WTC11 (cell line): ENCODE measurements around the gene FIGNL2. TPM values are rescaled to one million over a fixed set of nuclear protein-coding genes. Genes with fewer than 3 reads are reported as not detected.

Experiments
- ATAC-seq: fragments of 200-7000 bp; cut with Tn5 transposase; 2 replicates; pipeline ENCODE4 v1.10.0; 2021; ENCODE audit warnings: mild to moderate bottlenecking, moderate library complexity
- CTCF ChIA-PET: fragments of 300-600 bp; sonication (Branson Sonifier 250); formaldehyde crosslinking; loops from one replicate; lab custom pipeline; 2021; ENCODE audit warnings: antibody characterized with exemption; lab: Charles Lee
- POLR2A ChIA-PET: fragments of 350-600 bp; sonication (Branson Sonifier 250); formaldehyde crosslinking; loops from one replicate; lab custom pipeline; 2021; ENCODE audit warnings: antibody characterized with exemption; lab: Charles Lee
- DNase-seq: peaks from one replicate; pipeline ENCODE4 v3.0.0; 2021; ENCODE audit warnings: low spot score
- H3K27ac Mint-ChIP-seq: 2 replicates; pipeline ENCODE4 v1.8.0; 2021; ENCODE audit warnings: mixed read lengths
- H3K27me3 Mint-ChIP-seq: 2 replicates; pipeline ENCODE4 v1.8.0; 2021; ENCODE audit warnings: low read depth, mild to moderate bottlenecking, moderate library complexity, mixed read lengths
- H3K36me3 Mint-ChIP-seq: 2 replicates; pipeline ENCODE4 v1.8.0; 2021; ENCODE audit warnings: mixed read lengths
- H3K4me1 Mint-ChIP-seq: 2 replicates; pipeline ENCODE4 v1.8.0; 2022; ENCODE audit warnings: mixed read lengths
- H3K4me3 Mint-ChIP-seq: 2 replicates; pipeline ENCODE4 v1.8.0; 2021; ENCODE audit warnings: mild to moderate bottlenecking, moderate library complexity, mixed read lengths
- H3K9me3 Mint-ChIP-seq: 2 replicates; pipeline ENCODE4 v1.8.0; 2021; ENCODE audit warnings: mixed read lengths
- ATF2 ChIP-seq: sonication (generic); formaldehyde crosslinking; IDR thresholded peaks from 2 replicates; pipeline ENCODE4 v1.8.1; 2022; ENCODE audit warnings: low read depth, missing genetic modification reagents, borderline replicate concordance
- CREB1 ChIP-seq: sonication (generic); formaldehyde crosslinking; IDR thresholded peaks from 2 replicates; pipeline ENCODE4 v1.8.0; 2023; ENCODE audit warnings: mild to moderate bottlenecking, missing genetic modification reagents
- CTCF ChIP-seq: fragments of 200-600 bp; IDR thresholded peaks from 2 replicates; pipeline ENCODE4 v1.8.0; 2022; ENCODE audit warnings: antibody characterized with exemption
- E2F5 ChIP-seq: sonication (generic); formaldehyde crosslinking; IDR thresholded peaks from 2 replicates; pipeline ENCODE4 v1.8.1; 2022; ENCODE audit warnings: mild to moderate bottlenecking, moderate library complexity, missing genetic modification reagents
- ESRRA ChIP-seq: sonication (generic); formaldehyde crosslinking; IDR thresholded peaks from 2 replicates; pipeline ENCODE4 v1.8.1; 2022; ENCODE audit warnings: mild to moderate bottlenecking, missing genetic modification reagents, borderline replicate concordance
- FOXP4 ChIP-seq: sonication (generic); formaldehyde crosslinking; IDR thresholded peaks from 2 replicates; pipeline ENCODE4 v1.8.0; 2022; ENCODE audit warnings: mild to moderate bottlenecking, missing genetic modification reagents
- GRHL2 ChIP-seq: fragments of 250-450 bp; sonication (Bioruptor Pico); IDR thresholded peaks from 2 replicates; pipeline ENCODE4 v1.8.0; 2022; ENCODE audit warnings: mild to moderate bottlenecking, moderate library complexity; ENCODE audit not compliant: insufficient replicate concordance, severe bottlenecking
- JAZF1 ChIP-seq: fragments of 250-450 bp; sonication (Bioruptor Pico); IDR thresholded peaks from 2 replicates; pipeline ENCODE4 v1.9.0; 2021; ENCODE audit warnings: moderate library complexity, mild to moderate bottlenecking, inconsistent platforms
- NFATC4 ChIP-seq: fragments of 250-450 bp; sonication (Bioruptor Pico); IDR thresholded peaks from 2 replicates; pipeline ENCODE4 v1.9.0; 2021; ENCODE audit warnings: mild to moderate bottlenecking
- SMAD3 ChIP-seq: sonication (generic); formaldehyde crosslinking; IDR thresholded peaks from 2 replicates; pipeline ENCODE4 v1.8.0; 2022; ENCODE audit warnings: missing genetic modification reagents, mild to moderate bottlenecking, borderline replicate concordance
- TEAD4 ChIP-seq: sonication (generic); formaldehyde crosslinking; IDR thresholded peaks from 2 replicates; pipeline ENCODE4 v1.8.0; 2022; ENCODE audit warnings: mild to moderate bottlenecking, missing genetic modification reagents
- ZNF671 ChIP-seq: fragments of 250-450 bp; sonication (Bioruptor Pico); IDR thresholded peaks from 2 replicates; pipeline ENCODE4 v1.8.0; 2021; ENCODE audit warnings: mild to moderate bottlenecking
- ZSCAN18 ChIP-seq: fragments of 250-450 bp; sonication (Bioruptor Pico); IDR thresholded peaks from 2 replicates; pipeline ENCODE4 v2.1.2; 2022; ENCODE audit warnings: mild to moderate bottlenecking, moderate library complexity
- total RNA-seq: library from RNA; stranded (reverse); gene quantifications from 3 replicates; pipeline ENCODE4 v1.2.3, GENCODE V29; 2021
- TF ChIP-seq, protein P1 (sequence below): sonication (generic); formaldehyde crosslinking; IDR thresholded peaks from 2 replicates; pipeline ENCODE4 v1.8.1; 2022; ENCODE audit warnings: mild to moderate bottlenecking, missing genetic modification reagents, moderate library complexity, borderline replicate concordance
- TF ChIP-seq, protein P2 (sequence below): sonication (generic); formaldehyde crosslinking; IDR thresholded peaks from 2 replicates; pipeline ENCODE4 v1.8.1; 2023; ENCODE audit warnings: mild to moderate bottlenecking, moderate library complexity, missing genetic modification reagents
- TF ChIP-seq, protein P3 (sequence below): sonication (generic); formaldehyde crosslinking; IDR thresholded peaks from 2 replicates; pipeline ENCODE4 v1.8.1; 2022; ENCODE audit warnings: low read depth, mild to moderate bottlenecking, moderate library complexity, missing genetic modification reagents, borderline replicate concordance
- TF ChIP-seq, protein P4 (sequence below): fragments of 250-450 bp; sonication (Bioruptor Pico); IDR thresholded peaks from 2 replicates; pipeline ENCODE4 v1.8.0; 2021; ENCODE audit warnings: mild to moderate bottlenecking

Gene FIGNL2
- total RNA-seq, 1 experiment from 2014 or later, result 9.9 TPM

- no peak for TF ChIP-seq ZSCAN18 (CRISPR knock-in tag)
- TF ChIP-seq CREB1, result no peak
- no peak for TF ChIP-seq SMAD3 (CRISPR knock-in tag)
- no peak for TF ChIP-seq NFATC4 (CRISPR knock-in tag)
- TF ChIP-seq, protein P1, sequence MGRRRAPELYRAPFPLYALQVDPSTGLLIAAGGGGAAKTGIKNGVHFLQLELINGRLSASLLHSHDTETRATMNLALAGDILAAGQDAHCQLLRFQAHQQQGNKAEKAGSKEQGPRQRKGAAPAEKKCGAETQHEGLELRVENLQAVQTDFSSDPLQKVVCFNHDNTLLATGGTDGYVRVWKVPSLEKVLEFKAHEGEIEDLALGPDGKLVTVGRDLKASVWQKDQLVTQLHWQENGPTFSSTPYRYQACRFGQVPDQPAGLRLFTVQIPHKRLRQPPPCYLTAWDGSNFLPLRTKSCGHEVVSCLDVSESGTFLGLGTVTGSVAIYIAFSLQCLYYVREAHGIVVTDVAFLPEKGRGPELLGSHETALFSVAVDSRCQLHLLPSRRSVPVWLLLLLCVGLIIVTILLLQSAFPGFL, result no peak
These were observed 47.7 kb upstream of the FIGNL2 start (continued) for GRCh38 chr12:51896236-51896635.

GRCh38 chr12:51895378-51896135 is 47.0 kb upstream of the FIGNL2 start:
- 0 out of 2 replicates have a peak, but pooled peaks cover 2% of the 10 kb centered on the region for H3K27me3 Mint-ChIP-seq
- H3K27ac Mint-ChIP-seq, result no peak overlapping the region
- no peaks in the 10 kb centered on the region for H3K36me3 Mint-ChIP-seq
- H3K4me1 Mint-ChIP-seq, result peaks cover 2% of the 10 kb centered on the region; the same call in 1 of the 2 replicates
- no peaks in the 10 kb centered on the region for H3K9me3 Mint-ChIP-seq
- ChIA-PET CTCF (interaction anchor here (1.1 to 6.4 kb wide), 26 partner anchors 8 to 475 kb away, joined by 3 to 91 read pairs (median 5); partner anchors contain the start of gene ACVRL1), POLR2A (no interaction called here)
- DNase-seq (no peak), ATAC-seq (no peak)
- H3K4me3 Mint-ChIP-seq, result no peak overlapping the region
- TF ChIP-seq, protein P2, sequence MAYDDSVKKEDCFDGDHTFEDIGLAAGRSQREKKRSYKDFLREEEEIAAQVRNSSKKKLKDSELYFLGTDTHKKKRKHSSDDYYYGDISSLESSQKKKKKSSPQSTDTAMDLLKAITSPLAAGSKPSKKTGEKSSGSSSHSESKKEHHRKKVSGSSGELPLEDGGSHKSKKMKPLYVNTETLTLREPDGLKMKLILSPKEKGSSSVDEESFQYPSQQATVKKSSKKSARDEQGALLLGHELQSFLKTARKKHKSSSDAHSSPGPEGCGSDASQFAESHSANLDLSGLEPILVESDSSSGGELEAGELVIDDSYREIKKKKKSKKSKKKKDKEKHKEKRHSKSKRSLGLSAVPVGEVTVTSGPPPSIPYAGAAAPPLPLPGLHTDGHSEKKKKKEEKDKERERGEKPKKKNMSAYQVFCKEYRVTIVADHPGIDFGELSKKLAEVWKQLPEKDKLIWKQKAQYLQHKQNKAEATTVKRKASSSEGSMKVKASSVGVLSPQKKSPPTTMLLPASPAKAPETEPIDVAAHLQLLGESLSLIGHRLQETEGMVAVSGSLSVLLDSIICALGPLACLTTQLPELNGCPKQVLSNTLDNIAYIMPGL, result no peak
- no peak for TF ChIP-seq CREB1
- TF ChIP-seq, protein P3, sequence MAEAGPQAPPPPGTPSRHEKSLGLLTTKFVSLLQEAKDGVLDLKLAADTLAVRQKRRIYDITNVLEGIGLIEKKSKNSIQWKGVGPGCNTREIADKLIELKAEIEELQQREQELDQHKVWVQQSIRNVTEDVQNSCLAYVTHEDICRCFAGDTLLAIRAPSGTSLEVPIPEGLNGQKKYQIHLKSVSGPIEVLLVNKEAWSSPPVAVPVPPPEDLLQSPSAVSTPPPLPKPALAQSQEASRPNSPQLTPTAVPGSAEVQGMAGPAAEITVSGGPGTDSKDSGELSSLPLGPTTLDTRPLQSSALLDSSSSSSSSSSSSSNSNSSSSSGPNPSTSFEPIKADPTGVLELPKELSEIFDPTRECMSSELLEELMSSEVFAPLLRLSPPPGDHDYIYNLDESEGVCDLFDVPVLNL (CRISPR knock-in tag), result no peak
- TF ChIP-seq ATF2, result no peak
- TF ChIP-seq ZNF671 (CRISPR knock-in tag), result no peak
- no peak for TF ChIP-seq E2F5 (CRISPR knock-in tag)
- TF ChIP-seq TEAD4 (CRISPR knock-in tag), result no peak
- TF ChIP-seq, protein P4, sequence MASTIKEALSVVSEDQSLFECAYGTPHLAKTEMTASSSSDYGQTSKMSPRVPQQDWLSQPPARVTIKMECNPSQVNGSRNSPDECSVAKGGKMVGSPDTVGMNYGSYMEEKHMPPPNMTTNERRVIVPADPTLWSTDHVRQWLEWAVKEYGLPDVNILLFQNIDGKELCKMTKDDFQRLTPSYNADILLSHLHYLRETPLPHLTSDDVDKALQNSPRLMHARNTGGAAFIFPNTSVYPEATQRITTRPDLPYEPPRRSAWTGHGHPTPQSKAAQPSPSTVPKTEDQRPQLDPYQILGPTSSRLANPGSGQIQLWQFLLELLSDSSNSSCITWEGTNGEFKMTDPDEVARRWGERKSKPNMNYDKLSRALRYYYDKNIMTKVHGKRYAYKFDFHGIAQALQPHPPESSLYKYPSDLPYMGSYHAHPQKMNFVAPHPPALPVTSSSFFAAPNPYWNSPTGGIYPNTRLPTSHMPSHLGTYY (CRISPR knock-in tag), result no peak
- TF ChIP-seq ESRRA (CRISPR knock-in tag), result no peak
- TF ChIP-seq FOXP4 (CRISPR knock-in tag), result no peak
- TF ChIP-seq JAZF1 (CRISPR knock-in tag), result no peak
- no peak for TF ChIP-seq CTCF
- TF ChIP-seq GRHL2, result no peak
